GM15510 (cell line): ENCODE measurements around the gene BRPF3.

Experiments used
- POLR2A ChIP-seq: IDR thresholded peaks from 3 replicates; pipeline ENCODE4 v1.6.1; 2011; ENCODE audit warnings: borderline replicate concordance; ENCODE audit not compliant: insufficient read length; ENCODE audit errors: extremely low read depth

The BRPF3 gene

GRCh38 chr6:36242161-36242560 is 45.6 kb downstream of the BRPF3 start:
- no peak for TF ChIP-seq POLR2A

GRCh38 chr6:36242626-36243025 is 46.1 kb downstream of the BRPF3 start:
- TF ChIP-seq POLR2A: no peak

- TF ChIP-seq POLR2A: no peak
Observed at GRCh38 chr6:36243562-36244212, 47.1 kb downstream of the BRPF3 start.

DNA sequence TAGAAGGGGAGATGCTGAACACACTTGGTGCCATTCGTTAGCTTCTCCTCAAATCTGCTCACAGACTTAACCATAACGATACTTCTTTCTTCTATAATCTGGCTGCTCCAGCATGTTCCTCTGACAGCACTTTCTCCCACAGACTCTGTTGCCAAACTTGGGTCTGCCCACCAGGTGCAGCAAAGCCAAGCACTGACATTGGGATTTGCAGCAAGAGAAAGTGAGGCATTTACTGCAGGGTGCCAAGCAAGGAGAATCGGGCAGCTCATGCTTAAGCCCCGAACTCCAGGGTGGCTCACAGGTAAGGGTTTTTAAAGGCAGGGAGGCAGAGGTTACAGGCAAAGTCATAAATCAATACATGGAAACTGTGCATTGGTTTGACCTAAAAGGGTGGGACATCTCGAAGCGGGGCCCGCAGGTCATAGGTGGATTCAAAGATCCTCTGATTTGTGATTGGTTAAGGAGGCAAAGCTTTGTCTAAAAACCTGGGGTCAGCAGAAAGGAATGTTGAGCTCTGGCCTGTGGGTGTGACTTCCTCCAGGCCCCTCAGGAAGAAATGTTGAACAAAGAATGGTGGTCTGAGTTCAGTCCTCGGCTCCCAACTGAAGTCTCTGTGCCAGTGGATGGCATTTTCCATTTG is 48.2 kb downstream of the BRPF3 start:
- no peak for TF ChIP-seq POLR2A

DNA sequence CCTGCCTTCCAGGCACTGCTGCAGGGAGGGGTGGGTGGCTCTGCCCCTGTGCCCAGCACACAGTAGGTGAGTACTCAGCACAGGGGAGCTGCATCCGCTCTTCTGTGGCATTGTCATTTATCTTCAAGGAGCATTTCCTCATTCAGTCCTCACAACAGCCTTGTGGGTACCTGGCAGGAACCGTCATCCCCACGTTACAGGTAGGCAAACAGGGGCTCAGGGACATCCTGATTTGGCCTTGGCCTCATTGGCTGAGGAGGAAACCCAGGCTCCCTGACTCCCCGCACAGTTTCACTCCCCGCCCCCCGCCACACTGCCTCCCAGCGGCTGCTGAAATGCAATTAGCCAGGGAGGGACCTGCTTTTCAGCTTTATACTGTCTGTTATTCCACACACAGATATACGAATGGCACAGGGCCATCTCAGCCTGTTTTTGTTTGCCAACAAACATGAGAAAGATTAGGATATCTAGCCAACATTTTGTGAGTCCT is 49.1 kb downstream of the BRPF3 start:
- no peak for TF ChIP-seq POLR2A

GRCh38 chr6:36246506-36247268 is 50.1 kb downstream of the BRPF3 start:
- no peak for TF ChIP-seq POLR2A

DNA sequence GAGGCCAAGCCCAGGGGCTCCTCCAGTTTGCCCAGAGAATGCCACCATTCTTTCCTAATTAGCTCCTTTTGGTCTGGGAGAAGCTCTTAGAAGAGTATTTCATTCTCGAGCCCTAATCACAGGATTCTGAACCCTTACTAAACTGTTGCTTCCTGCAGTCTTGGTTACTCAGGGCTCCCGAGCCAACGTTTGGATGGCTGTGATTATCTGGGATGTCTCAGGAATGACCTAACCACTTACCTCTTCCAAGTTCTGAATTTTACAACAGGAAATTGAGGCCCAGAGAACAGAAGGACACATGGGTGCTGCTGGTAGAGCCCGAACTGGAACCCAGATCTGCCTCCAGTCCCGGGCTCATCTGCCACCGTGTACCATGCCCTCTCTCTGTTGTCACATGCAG is 51.1 kb downstream of the BRPF3 start:
- no peak for TF ChIP-seq POLR2A

- no peak for TF ChIP-seq POLR2A
Observed at GRCh38 chr6:36248980-36249379, 52.4 kb downstream of the BRPF3 start.

- no peak for TF ChIP-seq POLR2A
Observed at GRCh38 chr6:36249536-36249935, 53.0 kb downstream of the BRPF3 start.

DNA sequence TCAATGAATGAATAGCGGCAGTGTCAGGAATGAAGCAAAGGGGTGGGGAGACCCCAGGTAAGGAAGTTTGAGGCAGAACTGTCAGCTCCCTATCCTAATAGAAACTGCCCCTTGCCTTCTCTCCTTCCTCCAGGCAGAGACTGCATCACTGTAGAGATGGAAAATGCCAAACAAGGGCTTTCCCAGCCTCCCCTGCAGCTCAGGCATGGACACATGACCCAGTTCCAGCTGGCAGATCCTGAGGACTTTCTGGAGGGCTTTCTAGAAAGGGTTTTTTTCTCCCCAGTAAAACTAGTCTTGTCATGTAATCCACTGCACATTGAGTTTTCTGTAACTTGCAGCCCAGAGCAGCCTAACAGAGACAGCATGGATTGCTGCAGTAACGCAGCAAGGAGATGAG is 55.5 kb downstream of the BRPF3 start:
- TF ChIP-seq POLR2A: no peak

DNA sequence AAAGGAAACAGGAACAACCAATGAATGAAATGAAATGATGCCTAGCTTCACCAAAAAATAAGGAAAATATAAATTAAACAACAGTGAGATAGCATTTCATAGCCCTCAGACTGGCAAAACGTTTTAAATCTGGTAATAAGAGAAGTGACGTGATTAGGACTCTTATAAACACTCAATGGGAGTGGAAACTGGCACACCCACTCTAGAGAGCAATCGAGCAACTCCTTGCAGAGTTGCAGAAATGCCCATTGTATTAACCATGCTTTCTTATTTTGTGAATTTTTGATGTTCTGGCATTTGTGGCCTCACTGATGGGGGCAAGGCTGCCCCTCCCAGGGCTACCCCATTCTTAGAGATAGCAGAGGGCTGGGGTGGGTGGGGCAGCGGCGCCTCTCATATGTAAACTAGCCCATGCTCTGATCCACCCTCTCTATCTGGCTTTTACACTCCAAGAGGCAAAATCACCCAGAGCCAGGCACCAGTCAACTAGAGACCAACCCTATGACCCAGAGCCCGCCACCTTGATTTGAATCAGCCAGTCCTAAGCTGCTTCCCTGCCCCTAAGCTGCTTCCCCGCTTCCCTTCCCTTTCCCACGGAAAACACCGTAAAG is 67.0 kb downstream of the BRPF3 start:
- TF ChIP-seq POLR2A: no peak

GRCh38 chr6:36265744-36266143 is 69.2 kb downstream of the BRPF3 start:
- TF ChIP-seq POLR2A: no peak

- no peak for TF ChIP-seq POLR2A
Observed at GRCh38 chr6:36266913-36267644, 70.5 kb downstream of the BRPF3 start.

DNA sequence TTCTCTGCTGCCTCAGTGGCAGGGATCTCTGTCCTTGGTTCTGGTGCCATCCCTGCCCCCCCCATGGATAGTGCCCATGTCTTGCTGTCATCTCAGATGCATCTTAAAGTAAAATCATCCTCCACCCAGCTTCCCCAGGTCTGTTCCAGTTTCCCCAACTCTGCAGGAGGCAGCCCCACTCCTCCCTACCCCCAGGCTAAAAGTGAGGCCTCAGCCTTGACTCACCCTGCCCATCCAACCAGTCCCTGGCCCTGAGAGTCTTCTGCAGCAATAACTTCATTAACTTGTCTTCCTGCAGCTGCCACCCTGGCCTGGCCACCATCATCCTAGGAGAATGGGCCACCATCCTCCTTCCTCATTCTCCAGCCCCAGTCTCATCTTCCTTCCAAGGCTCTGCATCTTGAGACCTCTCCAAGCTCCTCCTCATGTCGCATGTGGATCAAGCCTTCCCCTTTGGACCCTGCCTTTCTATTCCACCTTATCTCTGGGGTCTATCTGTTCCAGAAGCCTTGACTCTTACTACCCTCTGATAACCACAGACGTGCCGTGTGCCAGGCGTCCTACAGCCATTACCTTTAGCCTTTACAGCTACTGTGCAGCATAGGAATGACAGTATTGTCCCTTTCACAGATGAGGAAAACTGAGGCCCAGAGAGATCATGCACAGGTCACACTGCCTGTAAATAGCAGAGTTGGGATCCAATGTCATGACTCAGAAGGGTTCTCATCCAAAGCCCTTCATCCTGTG is 71.4 kb downstream of the BRPF3 start:
- no peak for TF ChIP-seq POLR2A
